GM18502 (cell line): ENCODE data around the gene BICD2.
A peak's percentile ranks its signal among the peaks of the same experiment; 100 is the strongest.

Source experiments
- ATAC-seq: cut with Tn5 transposase; IDR thresholded peaks from one replicate; pipeline ENCODE4 v1.9.1; 2021; ENCODE audit warnings: mild to moderate bottlenecking; ENCODE audit not compliant: unreplicated experiment, poor library complexity

BICD2 gene

GRCh38 chr9:92717201-92718085 lies 47.2 kb downstream of the BICD2 start:
- ATAC-seq = peak; percentile 49

- peak; percentile 56 for ATAC-seq
These were observed 48.1 kb downstream of the BICD2 start for GRCh38 chr9:92716557-92716956.

GRCh38 chr9:92715488-92716231 lies 49.0 kb downstream of the BICD2 start:
- ATAC-seq = no peak

- ATAC-seq = no peak
These were observed 49.7 kb downstream of the BICD2 start for GRCh38 chr9:92714787-92715487.

GRCh38 chr9:92714016-92714415 lies 50.6 kb downstream of the BICD2 start:
- ATAC-seq = no peak

- ATAC-seq = no peak
These were observed 51.1 kb downstream of the BICD2 start for GRCh38 chr9:92713528-92713927.

- ATAC-seq = no peak
These were observed 51.9 kb downstream of the BICD2 start for GRCh38 chr9:92712767-92713166.

GRCh38 chr9:92711844-92712243 lies 52.8 kb downstream of the BICD2 start:
- ATAC-seq = no peak

GRCh38 chr9:92711146-92711545 lies 53.5 kb downstream of the BICD2 start:
- no peak for ATAC-seq

- no peak for ATAC-seq
These were observed 54.3 kb downstream of the BICD2 start for GRCh38 chr9:92710368-92710767.

- no peak for ATAC-seq
These were observed 54.7 kb downstream of the BICD2 start for GRCh38 chr9:92709954-92710353.

GRCh38 chr9:92709240-92709639 lies 55.4 kb downstream of the BICD2 start:
- ATAC-seq = no peak

GRCh38 chr9:92707530-92707929 lies 57.1 kb downstream of the BICD2 start:
- no peak for ATAC-seq

- no peak for ATAC-seq
These were observed 58.3 kb downstream of the BICD2 start for GRCh38 chr9:92706218-92706940.

- ATAC-seq = no peak
These were observed 60.1 kb downstream of the BICD2 start for GRCh38 chr9:92704528-92704927.

GRCh38 chr9:92696619-92697018 lies 68.0 kb downstream of the BICD2 start:
- ATAC-seq = no peak

- no peak for ATAC-seq
These were observed 77.7 kb downstream of the BICD2 start for GRCh38 chr9:92686954-92687353.

- ATAC-seq = no peak
These were observed 79.6 kb downstream of the BICD2 start for GRCh38 chr9:92685022-92685421.

- ATAC-seq = no peak
These were observed 82.4 kb downstream of the BICD2 start for GRCh38 chr9:92682269-92682668.
